GM03348 (cell line): ENCODE results near the gene TBC1D3B.
"Not testable (repeated sequence)": the region's sequence is repeated elsewhere in the genome, so short reads cannot be mapped to it uniquely, and the experiment has no call there.

Experiments used
- DNase-seq: peaks from one replicate; pipeline ENCODE4 v3.0.0; 2012; ENCODE audit warnings: low spot score

The TBC1D3B gene

GRCh38 chr17:36176536-36176935 lies at the start of gene TBC1D3B:
TBC1D3B (minus strand) TSS chr17:36176636; CDS start chr17:36175050, 1,586 bp downstream.
- DNase-seq = not testable (repeated sequence)

- not testable (repeated sequence) for DNase-seq
Observed at GRCh38 chr17:36222967-36223366, 46.5 kb upstream of the TBC1D3B start.

- not testable (repeated sequence) for DNase-seq
Observed at GRCh38 chr17:36221581-36222100, 45.2 kb upstream of the TBC1D3B start.

GRCh38 chr17:36220737-36221580 lies 44.5 kb upstream of the TBC1D3B start:
- not testable (repeated sequence) for DNase-seq

GRCh38 chr17:36219556-36219955 lies 43.1 kb upstream of the TBC1D3B start:
- DNase-seq = not testable (repeated sequence)

- DNase-seq = not testable (repeated sequence)
Observed at GRCh38 chr17:36215406-36216308, 39.2 kb upstream of the TBC1D3B start.

- no peak for DNase-seq
Observed at GRCh38 chr17:36214918-36215317, 38.5 kb upstream of the TBC1D3B start.

GRCh38 chr17:36213695-36214094 lies 37.3 kb upstream of the TBC1D3B start:
- no peak for DNase-seq

GRCh38 chr17:36212966-36213365 lies 36.5 kb upstream of the TBC1D3B start:
- no peak for DNase-seq

- no peak for DNase-seq
Observed at GRCh38 chr17:36212272-36212605, 35.8 kb upstream of the TBC1D3B start.

GRCh38 chr17:36211484-36212271 lies 35.2 kb upstream of the TBC1D3B start:
- not testable (repeated sequence) for DNase-seq

- DNase-seq = not testable (repeated sequence)
Observed at GRCh38 chr17:36210439-36211211, 34.2 kb upstream of the TBC1D3B start, which contains the start of gene CCL4L2. CCL4L2 (plus strand) TSS chr17:36211063.

GRCh38 chr17:36209575-36209974 lies 33.1 kb upstream of the TBC1D3B start:
- no peak for DNase-seq

- not testable (repeated sequence) for DNase-seq
Observed at GRCh38 chr17:36207383-36207782, 30.9 kb upstream of the TBC1D3B start.

- not testable (repeated sequence) for DNase-seq
Observed at GRCh38 chr17:36206486-36206821, 30.0 kb upstream of the TBC1D3B start.

- no peak for DNase-seq
Observed at GRCh38 chr17:36205637-36206485, 29.4 kb upstream of the TBC1D3B start.

- DNase-seq = no peak
Observed at GRCh38 chr17:36204724-36205500, 28.5 kb upstream of the TBC1D3B start.

- no peak for DNase-seq
Observed at GRCh38 chr17:36203335-36203734, 26.9 kb upstream of the TBC1D3B start.

GRCh38 chr17:36201506-36201905 lies 25.1 kb upstream of the TBC1D3B start:
- not testable (repeated sequence) for DNase-seq
